ENCODE measurements around the gene CCDC92B.
"Not testable (repeated sequence)": the region's sequence is repeated elsewhere in the genome, so short reads cannot be mapped to it uniquely, and the experiment has no call there.

CCDC92B gene

DNA sequence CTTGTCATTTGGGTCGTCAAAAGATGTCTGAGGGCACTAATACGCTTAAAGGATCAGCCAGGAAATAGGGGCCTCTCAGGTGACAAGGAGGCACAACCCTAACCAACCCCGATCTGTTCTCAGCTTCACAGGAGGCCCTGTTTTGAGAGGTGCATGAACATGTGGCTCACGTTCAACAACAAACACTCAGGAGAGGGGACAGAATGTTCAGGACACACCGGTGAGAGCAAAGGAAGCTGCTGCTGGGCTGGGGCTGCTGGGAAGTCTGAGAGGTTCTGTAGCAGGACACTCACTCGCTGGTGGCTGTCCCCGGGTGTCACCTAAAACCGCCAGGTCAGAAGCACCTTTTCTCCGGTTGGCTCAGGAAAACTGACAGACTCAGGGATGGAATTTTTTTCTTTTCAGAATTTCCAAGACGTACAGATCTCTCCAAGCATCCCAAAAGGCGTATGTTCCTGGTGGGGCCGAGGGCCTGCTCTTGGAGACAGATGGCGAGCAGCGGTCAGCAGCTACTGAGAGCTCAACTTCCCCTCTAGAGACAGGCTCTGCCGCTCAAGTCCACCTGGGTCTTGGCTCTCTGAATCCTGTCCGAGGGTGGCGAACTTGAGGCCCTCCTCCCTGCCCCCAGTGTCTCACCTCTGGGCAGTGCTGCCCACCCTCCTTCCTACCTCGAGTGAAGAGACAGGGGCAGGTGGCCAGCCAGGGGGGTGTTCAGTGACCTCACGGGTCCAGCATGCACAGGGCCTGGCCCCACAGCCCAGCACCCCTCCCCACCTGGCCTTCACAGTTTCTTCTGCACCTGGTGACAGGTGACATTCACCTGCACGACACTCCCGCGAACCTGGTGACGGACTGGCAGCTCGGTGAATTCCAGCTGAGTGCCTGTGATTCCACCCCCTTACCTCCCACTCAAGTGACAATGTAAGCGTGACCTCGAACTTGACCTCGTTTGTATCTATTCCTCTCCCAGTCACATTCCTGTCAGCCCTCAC, 60.8 kb downstream of the CCDC92B start:
- DNase-seq, result no peak

DNA sequence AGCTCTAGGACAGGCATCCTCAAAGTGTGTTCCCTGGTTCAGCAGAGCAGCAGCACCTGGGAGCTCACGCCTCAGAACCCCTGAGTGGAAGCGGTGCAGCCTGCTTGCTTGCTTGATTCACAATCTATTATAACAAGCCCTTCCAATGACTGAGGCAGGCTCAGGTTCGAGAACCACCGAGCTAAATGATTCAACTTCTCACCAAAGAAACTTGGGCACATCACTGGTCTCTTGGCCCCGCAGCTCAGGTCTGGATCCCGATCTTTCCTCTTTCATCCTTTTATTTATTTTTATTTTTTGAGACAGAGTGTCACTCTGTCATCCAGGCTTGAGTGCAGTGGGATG, 62.4 kb downstream of the CCDC92B start:
- no peak for DNase-seq

DNA sequence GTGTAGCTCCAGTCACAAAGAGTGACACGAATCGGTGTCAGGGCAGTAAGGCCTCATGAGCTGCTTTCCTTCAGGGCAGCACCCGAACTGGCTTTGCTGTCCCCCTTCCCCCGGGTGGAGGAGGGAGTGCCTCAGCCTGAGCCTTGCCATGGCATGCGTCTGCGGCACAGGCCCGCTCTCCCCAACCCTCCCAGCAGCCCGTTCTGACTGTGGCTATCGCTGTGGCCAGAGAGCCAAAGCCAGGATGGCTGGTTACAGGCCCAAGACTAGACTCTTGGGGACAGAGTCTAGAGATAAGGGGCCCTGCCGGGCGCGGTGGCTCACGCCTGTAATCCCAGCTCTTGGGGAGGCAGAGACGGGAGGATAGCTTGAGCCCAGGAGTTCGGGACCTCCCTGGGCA, 63.8 kb downstream of the CCDC92B start:
- DNase-seq, result no peak

DNA sequence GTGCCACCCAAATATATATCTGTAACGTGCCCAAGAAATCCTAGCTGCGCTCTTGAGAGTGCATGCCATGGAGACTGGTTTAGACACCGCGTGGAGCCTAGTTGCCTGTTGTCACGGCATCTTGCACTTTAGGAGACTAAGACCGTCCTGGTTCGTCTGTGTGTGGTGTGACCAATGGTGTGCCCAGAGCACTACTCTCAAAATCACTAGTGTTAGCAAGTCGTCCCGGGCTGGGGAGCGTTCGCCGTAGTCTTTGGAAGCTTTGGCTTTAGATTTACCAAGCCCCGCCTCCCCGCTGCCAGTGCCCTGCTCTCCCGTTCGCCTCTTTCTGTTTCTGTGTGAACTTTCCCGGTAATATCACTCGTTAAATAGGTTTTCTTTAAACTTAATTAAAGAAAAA, 64.9 kb downstream of the CCDC92B start:
- DNase-seq, result no peak

DNA sequence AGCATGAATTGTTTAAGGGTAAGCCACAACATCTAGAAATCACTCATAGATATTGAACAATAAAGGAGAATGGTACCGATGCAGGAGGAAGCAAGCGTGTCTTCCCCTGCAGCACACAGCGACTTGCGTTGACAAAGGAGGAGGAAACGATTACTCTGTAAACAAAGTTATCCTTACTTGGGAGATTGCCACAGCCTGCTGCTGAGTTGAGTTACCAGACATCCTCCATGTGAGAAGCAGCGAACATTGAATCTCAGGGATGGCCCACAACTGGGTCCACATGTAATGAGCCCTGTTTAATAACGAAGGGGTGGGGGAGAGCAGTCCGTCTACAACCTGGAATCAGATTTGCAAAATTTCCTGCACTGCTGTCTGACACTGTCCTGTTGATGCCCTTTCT, 65.5 kb downstream of the CCDC92B start:
- DNase-seq, result no peak

DNA sequence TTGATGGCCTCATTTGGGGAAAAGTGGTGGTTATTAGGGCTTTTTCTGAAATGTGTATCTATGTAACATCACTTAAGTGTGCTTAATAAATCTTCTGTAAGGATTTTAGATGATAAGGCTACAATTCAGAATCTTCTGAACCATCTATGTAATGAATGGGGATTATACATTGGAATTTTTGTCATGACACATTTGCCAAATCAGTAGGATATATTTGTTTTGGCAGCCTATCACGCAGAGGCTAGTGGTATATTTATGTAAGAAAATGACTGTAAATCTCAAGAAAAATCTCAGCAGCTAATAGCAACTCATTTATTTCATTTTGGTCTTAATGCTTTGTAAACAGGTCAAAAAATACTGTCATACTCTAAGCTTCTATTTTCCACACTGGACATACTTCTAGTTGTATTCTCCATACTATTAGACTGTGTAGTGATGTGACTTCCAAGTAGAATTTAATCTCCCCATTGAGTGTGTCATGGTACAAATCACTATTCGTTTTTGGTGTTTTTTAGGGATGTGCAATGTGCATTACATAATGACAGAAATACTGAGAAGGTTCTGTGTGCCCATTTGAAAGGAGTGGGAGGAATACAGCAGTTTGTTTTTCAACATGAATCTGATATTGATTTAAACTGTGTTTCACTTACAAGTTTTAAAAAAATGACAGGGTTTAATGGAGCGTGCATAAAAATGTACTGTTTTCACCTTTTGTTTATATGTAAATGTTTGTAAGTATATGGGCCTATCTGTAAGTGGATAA, 67.1 kb downstream of the CCDC92B start:
- no peak for DNase-seq

DNA sequence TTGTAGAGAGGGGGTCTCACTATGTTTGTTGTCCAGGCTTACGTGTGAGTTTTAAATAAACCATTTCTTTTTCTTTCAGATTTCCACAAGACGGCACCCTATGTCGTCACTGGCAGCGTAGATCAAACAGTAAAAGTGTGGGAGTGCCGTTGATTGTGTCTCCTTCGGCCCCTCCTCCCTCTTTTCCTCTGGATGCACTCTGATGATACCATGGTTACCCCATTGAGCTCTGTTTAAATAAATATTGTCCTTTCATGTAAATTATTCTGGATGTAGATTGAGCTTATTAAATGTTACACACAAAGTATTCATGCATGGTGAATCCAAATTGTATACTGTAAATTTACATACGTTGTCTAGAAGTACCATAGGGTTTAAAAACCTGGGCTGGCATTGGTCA, 67.8 kb downstream of the CCDC92B start:
- no peak for DNase-seq

DNA sequence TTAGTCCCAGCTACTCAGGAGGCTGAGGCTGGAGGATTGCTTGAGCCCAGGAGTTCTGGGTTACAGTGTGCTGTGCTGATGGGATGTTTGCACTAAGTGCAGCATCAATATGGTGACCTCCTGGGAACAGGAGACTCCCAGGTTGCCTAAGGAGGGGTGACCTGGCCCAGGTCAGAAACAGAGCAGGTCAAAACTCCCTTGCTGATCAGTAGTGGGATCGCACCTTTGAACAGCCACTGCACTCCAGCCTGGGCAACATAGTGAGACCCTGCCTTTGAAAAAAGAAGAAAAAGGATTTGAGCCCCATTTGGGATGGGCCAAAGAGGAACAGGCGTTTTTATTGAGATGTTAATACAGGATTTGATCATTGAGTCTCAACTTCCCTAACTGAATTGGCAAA, 68.5 kb downstream of the CCDC92B start:
- no peak for DNase-seq

DNA sequence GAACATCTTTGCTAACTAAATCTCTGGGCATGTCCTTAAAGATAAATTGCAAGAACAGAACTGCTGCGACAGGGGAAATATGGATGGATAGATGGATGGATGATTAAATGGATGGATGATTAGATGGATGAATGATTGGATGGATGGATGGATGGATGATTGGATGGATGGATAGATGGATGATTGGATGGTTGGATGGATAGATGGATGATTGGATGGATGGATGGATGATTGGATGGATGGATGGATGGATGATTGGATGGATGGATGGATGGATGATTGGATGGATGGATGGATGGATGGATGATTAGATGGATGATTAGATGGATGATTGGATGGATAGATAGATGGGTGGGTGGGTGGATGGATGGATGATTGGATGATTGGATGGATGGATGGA, 70.2 kb downstream of the CCDC92B start:
- DNase-seq, result not testable (repeated sequence)

Data from stimulated activated CD4-positive, alpha-beta T cell treated with anti-CD3 and anti-CD28 coated beads, Interleukin-4, amount 100 ng/mL, for 24 hours (primary cell).